Endothelial cell of umbilical vein (primary cell): ENCODE measurements around the gene CHST8. TPM values are rescaled to one million over a fixed set of nuclear protein-coding genes. Genes with fewer than 3 reads are reported as not detected.

Experiments used
- BruUV-seq: library from RNA; stranded (reverse); fragments of 400-500 nt; replicated peaks from 2 replicates; lab custom pipeline; 2021; lab: Mats Ljungman, UMichigan
- CTCF ChIA-PET: fragments of 300-600, 350-600 bp; sonication (Branson Sonifier 250); formaldehyde crosslinking; loops from one replicate; lab custom pipeline; 2021; ENCODE audit warnings: antibody characterized with exemption, inconsistent platforms; lab: Charles Lee
- POLR2A ChIA-PET: fragments of 300-600, 350-600 bp; sonication (Branson Sonifier 250); formaldehyde crosslinking; loops from one replicate; lab custom pipeline; 2021; ENCODE audit warnings: antibody characterized with exemption, inconsistent platforms; lab: Charles Lee
- DNase-seq: peaks from one replicate; pipeline ENCODE4 v3.0.0-alpha.2; 2011; ENCODE audit warnings: low read depth, low spot score
- FAIRE-seq: peaks from 2 replicates; lab custom pipeline; 2011; peaks lifted over from hg19 to GRCh38; lab: Jason Lieb, UNC
- H2AFZ ChIP-seq: 2 replicates; pipeline ENCODE4 v1.6.0; 2012; ENCODE audit warnings: low read depth, low read length, control low read depth, inconsistent platforms
- H3K27ac ChIP-seq: 2 replicates; pipeline ENCODE4 v1.5.1; 2011; ENCODE audit warnings: low read depth, mild to moderate bottlenecking, control low read depth, low read length, moderate library complexity; ENCODE audit not compliant: insufficient read depth
- H3K27me3 ChIP-seq, 2 experiments: 2 replicates each; pipeline versions ENCODE4 v1.6.0 to v1.6.1; 2011; ENCODE audit warnings: low read length in 2 of 2, mixed read lengths in 1 of 2; ENCODE audit not compliant: control insufficient read depth in 2 of 2, insufficient read depth in 2 of 2
- H3K36me3 ChIP-seq, 2 experiments: 2 replicates in 1 of 2; 3 replicates in 1 of 2; pipeline ENCODE4 v1.5.1; 2011; ENCODE audit warnings: low read length in 2 of 2, mild to moderate bottlenecking in 1 of 2, moderate library complexity in 1 of 2; ENCODE audit not compliant: control insufficient read depth in 2 of 2, insufficient read depth in 2 of 2; ENCODE audit errors: extremely low read depth in 1 of 2
- H3K4me1 ChIP-seq: 3 replicates; pipeline ENCODE4 v1.5.1; 2011; ENCODE audit warnings: mild to moderate bottlenecking, low read length; ENCODE audit not compliant: control insufficient read depth, insufficient read depth; ENCODE audit errors: extremely low read depth
- H3K4me2 ChIP-seq: 2 replicates; pipeline ENCODE4 v1.6.1; 2011; ENCODE audit warnings: low read length, control low read depth, mixed read lengths; ENCODE audit not compliant: insufficient read depth
- H3K4me3 ChIP-seq, 3 experiments: fragments of 200-600 bp in 1 of 3; sonication (generic), shearing (Covaris generic) in 1 of 3; replicated peaks in 1 of 3; 2 replicates each; pipeline ENCODE4 v1.5.1; 2011 to 2016; ENCODE audit warnings: control low read depth in 3 of 3, low read length in 3 of 3, mild to moderate bottlenecking in 2 of 3, inconsistent platforms in 1 of 3, low read depth in 1 of 3, moderate library complexity in 1 of 3; ENCODE audit not compliant: insufficient read depth in 1 of 3
- H3K79me2 ChIP-seq: 2 replicates; pipeline ENCODE4 v1.6.0; 2012; ENCODE audit warnings: low read length, inconsistent platforms; ENCODE audit not compliant: control insufficient read depth, insufficient read depth
- H3K9ac ChIP-seq: replicated peaks from 2 replicates; pipeline ENCODE3; 2011; ENCODE audit warnings: low read length, control low read depth; ENCODE audit not compliant: insufficient read depth; ENCODE audit errors: extremely low read depth
- H3K9me1 ChIP-seq: replicated peaks from 3 replicates; pipeline ENCODE4 v1.6.0; 2011; ENCODE audit warnings: mild to moderate bottlenecking, low read length; ENCODE audit not compliant: control insufficient read depth, insufficient read depth; ENCODE audit errors: extremely low read depth
- H3K9me3 ChIP-seq: replicated peaks from 2 replicates; pipeline ENCODE4 v1.5.1; 2012; ENCODE audit warnings: low read length, inconsistent platforms; ENCODE audit not compliant: control insufficient read depth, insufficient read depth
- H4K20me1 ChIP-seq: replicated peaks from 2 replicates; pipeline ENCODE3; 2011; ENCODE audit warnings: mild to moderate bottlenecking, low read length; ENCODE audit not compliant: control insufficient read depth, insufficient read depth; ENCODE audit errors: extremely low read depth
- CTCF ChIP-seq, 2 donors: IDR thresholded peaks; 1 replicate in 1 of 2; 2 replicates in 1 of 2; pipeline ENCODE4 v1.5.1; 2011; ENCODE audit warnings: low read length in 2 of 2, mild to moderate bottlenecking in 2 of 2, moderate library complexity in 2 of 2, control low read depth in 1 of 2, inconsistent platforms in 1 of 2, low read depth in 1 of 2; ENCODE audit not compliant: insufficient read depth in 1 of 2; ENCODE audit errors: extremely low read depth in 1 of 2
- EZH2 ChIP-seq: IDR thresholded peaks from 2 replicates; pipeline ENCODE4 v1.6.1; 2012; ENCODE audit warnings: borderline replicate concordance, low read depth, mild to moderate bottlenecking, moderate library complexity, low read length, inconsistent platforms; ENCODE audit not compliant: severe bottlenecking
- FOS ChIP-seq: IDR thresholded peaks from 2 replicates; pipeline ENCODE4 v1.6.1; 2011; ENCODE audit warnings: mild to moderate bottlenecking, low read length, moderate library complexity, borderline replicate concordance; ENCODE audit not compliant: insufficient read depth
- GATA2 ChIP-seq: IDR thresholded peaks from 2 replicates; pipeline ENCODE4 v1.7.0; 2011; ENCODE audit warnings: low read depth, mild to moderate bottlenecking, moderate library complexity, mixed read lengths, low read length; ENCODE audit not compliant: insufficient read length, insufficient read depth
- JUN ChIP-seq: IDR thresholded peaks from 2 replicates; pipeline ENCODE4 v1.6.1; 2011; ENCODE audit warnings: borderline replicate concordance, low read depth; ENCODE audit not compliant: insufficient read length, insufficient read depth
- MAX ChIP-seq: IDR thresholded peaks from 2 replicates; pipeline ENCODE4 v1.6.1; 2011; ENCODE audit not compliant: insufficient read depth, insufficient read length
- MYC ChIP-seq: IDR thresholded peaks from one replicate; pipeline ENCODE4 v1.6.1; 2011; ENCODE audit warnings: mild to moderate bottlenecking, low read depth, low read length
- POLR2A ChIP-seq: IDR thresholded peaks from 2 replicates; pipeline ENCODE4 v1.6.1; 2012; ENCODE audit warnings: low read depth, mild to moderate bottlenecking, control low read depth, low read length
- POLR2AphosphoS5 ChIP-seq: IDR thresholded peaks from 2 replicates; pipeline ENCODE4 v1.6.1; 2012; ENCODE audit warnings: low read depth, mild to moderate bottlenecking, control low read depth, low read length, moderate library complexity; ENCODE audit not compliant: insufficient read depth
- dilution Hi-C: fragments of 300-500 bp; cut with MboI; formaldehyde crosslinking; loops from one replicate; pipeline ENCODE4 v1.15.0; 2019; ENCODE audit warnings: low sequenced_read_pairs; ENCODE audit not compliant: extremely low pct_ligation_motif_present
- intact Hi-C: fragments of 100-400 bp; cut with micrococcal nuclease; formaldehyde crosslinking; loops from one replicate; pipeline ENCODE4 v1.10.0; 2022
- polyA plus RNA-seq, 4 experiments: library from polyadenylated mRNA; depleted of rRNA in 3 of 4; stranded (reverse) in 3 of 4; unstranded in 1 of 4; fragments of >200 nt; gene quantifications; 2 replicates each; pipeline versions ENCODE4 v1.2.1 to v1.2.3, GENCODE V29; 2011 to 2012; ENCODE audit warnings: missing spikeins in 1 of 4
- total RNA-seq: library from RNA; stranded (reverse); gene quantifications from 2 replicates; pipeline ENCODE4 v1.2.3, GENCODE V29; 2021

Gene CHST8
- total and polyA plus RNA-seq, 2 donors (not counting 3 experiments of a cell fraction or from before 2014, with no cell fraction given), result not detected

- DNase-seq, result no peak
- Histone ChIP-seq H3K27me3 (no peaks in the 10 kb centered on the region), H4K20me1 (no peaks in the 10 kb centered on the region), H3K4me1 (no peaks in the 10 kb centered on the region), H3K36me3 (no peaks in the 10 kb centered on the region), H3K4me3 (no peak overlapping the region), H3K9me3 (no peaks in the 10 kb centered on the region), H3K9ac (no peak overlapping the region), H3K27ac (no peak overlapping the region), H3K4me2 (no peak overlapping the region), H3K9me1 (no peaks in the 10 kb centered on the region), H2AFZ (no peak overlapping the region), H3K79me2 (no peaks in the 10 kb centered on the region)
- dilution Hi-C loops (no loop called here), intact Hi-C loops (no loop called here)
- CTCF ChIA-PET, result no interaction called here
- POLR2A ChIA-PET, result no interaction called here
- TF ChIP-seq CTCF (IDR thresholded peaks at IDR 0.05; ENCODE audit: extremely low read depth in 1 of 2, insufficient read depth in 1 of 2, low read depth in 1 of 2, low read length in 2 of 2), result no peak
- no peak for TF ChIP-seq EZH2
- no peak for TF ChIP-seq GATA2
- no peak for TF ChIP-seq FOS
- no peak for TF ChIP-seq POLR2AphosphoS5
- no peak for TF ChIP-seq JUN
- TF ChIP-seq MAX, result no peak
- TF ChIP-seq POLR2A, result no peak
- TF ChIP-seq MYC, result no peak
- no peak for FAIRE-seq
- BruUV-seq, result no TSS peak
Observed at GRCh38 chr19:33713194-33713593, 91.4 kb downstream of the CHST8 start.
